GM12878 (cell line): ENCODE measurements around the gene OAS1. TPM values are rescaled to one million over a fixed set of nuclear protein-coding genes. Genes with fewer than 3 reads are reported as not detected.

Experiments used
- ATAC-seq: fragments of 200-7000 bp; cut with Tn5 transposase; 3 replicates; pipeline ENCODE4 v1.9.1; 2020; ENCODE audit warnings: mild to moderate bottlenecking, moderate library complexity
- BruUV-seq: library from RNA; stranded (reverse); fragments of 400-500 nt; replicated peaks from 2 replicates; lab custom pipeline; 2021; lab: Mats Ljungman, UMichigan
- CTCF ChIA-PET: fragments of 300-600 bp; sonication (Branson Sonifier 250); formaldehyde crosslinking; extraction: SDS; loops from one replicate; lab custom pipeline; 2021; ENCODE audit warnings: inconsistent platforms; lab: Yijun Ruan, JAX
- POLR2A ChIA-PET: fragments of 350-600 bp; formaldehyde crosslinking; extraction: SDS; loops from one replicate; lab custom pipeline; 2021; ENCODE audit warnings: inconsistent platforms; lab: Charles Lee
- RAD21 ChIA-PET: fragments of 300-600 bp; sonication (Branson Sonifier 250); formaldehyde crosslinking; loops from one replicate; lab custom pipeline; 2023; ENCODE audit warnings: antibody characterized with exemption; ENCODE audit not compliant: unreplicated experiment; lab: Charles Lee
- SMC1A ChIA-PET: fragments of 300-600 bp; sonication (Branson Sonifier 250); formaldehyde crosslinking; loops from one replicate; lab custom pipeline; 2023; ENCODE audit not compliant: unreplicated experiment, uncharacterized antibody; lab: Charles Lee
- DNase-seq: peaks from one replicate; pipeline ENCODE4 v3.0.0-alpha.2; 2011; ENCODE audit warnings: low read depth, low spot score
- FAIRE-seq: peaks from 3 replicates; lab custom pipeline; 2011; peaks lifted over from hg19 to GRCh38; lab: Jason Lieb, UNC
- H2AFZ ChIP-seq: 2 replicates; pipeline ENCODE4 v1.6.0; 2011; ENCODE audit warnings: low read depth, low read length, control low read depth; ENCODE audit not compliant: control insufficient read depth
- H3K27ac ChIP-seq: 2 replicates; pipeline ENCODE4 v1.5.1; 2011; ENCODE audit warnings: control low read depth; ENCODE audit not compliant: control insufficient read depth, insufficient read depth
- H3K27me3 ChIP-seq, 2 experiments: replicated peaks in 1 of 2; 2 replicates each; pipeline versions ENCODE4 v1.6.0 to v1.6.1; 2011; ENCODE audit warnings: low read length in 1 of 2; ENCODE audit not compliant: control insufficient read depth in 2 of 2, insufficient read depth in 2 of 2
- H3K36me3 ChIP-seq, 2 experiments: 2 replicates each; pipeline ENCODE4 v1.5.1; 2011; ENCODE audit warnings: low read length in 1 of 2; ENCODE audit not compliant: control insufficient read depth in 2 of 2, insufficient read depth in 2 of 2
- H3K4me1 ChIP-seq: 2 replicates; pipeline ENCODE4 v1.6.1; 2011; ENCODE audit warnings: mild to moderate bottlenecking, low read length, moderate library complexity, mixed read lengths; ENCODE audit not compliant: control insufficient read depth, insufficient read depth
- H3K4me2 ChIP-seq: 2 replicates; pipeline ENCODE4 v1.6.0; 2011; ENCODE audit warnings: control low read depth; ENCODE audit not compliant: control insufficient read depth, insufficient read depth
- H3K4me3 ChIP-seq: fragments of 200-600 bp; sonication (generic); 2 replicates; pipeline ENCODE4 v1.5.1; 2016
- H3K79me2 ChIP-seq: 2 replicates; pipeline ENCODE4 v1.6.0; 2011; ENCODE audit warnings: low read length; ENCODE audit not compliant: control insufficient read depth, insufficient read depth
- H3K9ac ChIP-seq: 2 replicates; pipeline ENCODE4 v1.8.0; 2011; ENCODE audit warnings: low read length, control low read depth, mixed read lengths; ENCODE audit not compliant: control insufficient read depth, insufficient read depth
- H3K9me3 ChIP-seq: replicated peaks from 3 replicates; pipeline ENCODE4 v1.5.1; 2011; ENCODE audit warnings: mild to moderate bottlenecking, low read length; ENCODE audit not compliant: control insufficient read depth, insufficient read depth
- H4K20me1 ChIP-seq: 2 replicates; pipeline ENCODE4 v1.6.0; 2011; ENCODE audit not compliant: control insufficient read depth, insufficient read depth
- CBFB ChIP-seq: IDR thresholded peaks from 2 replicates; pipeline ENCODE4 v1.6.1; 2016; ENCODE audit warnings: antibody characterized with exemption, low read depth
- CTCF ChIP-seq, 3 experiments: IDR thresholded peaks in 2 of 3; conservative IDR thresholded peaks in 1 of 3; 2 replicates each; pipeline ENCODE4 v1.5.1; 2011; ENCODE audit warnings: low read depth in 3 of 3, low read length in 3 of 3, mild to moderate bottlenecking in 3 of 3, control low read depth in 2 of 3, moderate library complexity in 2 of 3, inconsistent platforms in 1 of 3, mixed read lengths in 1 of 3; ENCODE audit not compliant: control insufficient read depth in 2 of 3, insufficient read depth in 1 of 3; ENCODE audit errors: extremely low read depth in 1 of 3
- EGR1 ChIP-seq, 2 experiments: IDR thresholded peaks; 1 replicate in 1 of 2; 2 replicates in 1 of 2; pipeline ENCODE4 v1.6.1; 2011 to 2012; ENCODE audit warnings: low read depth in 2 of 2, low read length in 2 of 2, borderline replicate concordance in 1 of 2, mild to moderate bottlenecking in 1 of 2, moderate library complexity in 1 of 2
- FOXK2 ChIP-seq: fragments of 450-650 bp; IDR thresholded peaks from 2 replicates; pipeline ENCODE4 v1.6.1; 2017; ENCODE audit warnings: mild to moderate bottlenecking, moderate library complexity
- IRF4 ChIP-seq: IDR thresholded peaks from 2 replicates; pipeline ENCODE4 v1.6.1; 2011; ENCODE audit warnings: low read depth, low read length
- JUNB ChIP-seq: IDR thresholded peaks from 2 replicates; pipeline ENCODE4 v1.6.1; 2016; ENCODE audit warnings: antibody characterized with exemption, mild to moderate bottlenecking
- KAT2A ChIP-seq: conservative IDR thresholded peaks from 2 replicates; pipeline ENCODE4 v1.6.1; 2011; ENCODE audit warnings: low read depth, low read length; ENCODE audit not compliant: control insufficient read depth
- SPI1 ChIP-seq: IDR thresholded peaks from 2 replicates; pipeline ENCODE4 v1.6.1; 2011; ENCODE audit warnings: low read depth, mild to moderate bottlenecking, low read length, moderate library complexity, borderline replicate concordance; ENCODE audit not compliant: insufficient read depth
- SUPT20H ChIP-seq: IDR thresholded peaks from 2 replicates; pipeline ENCODE4 v1.6.1; 2011; ENCODE audit warnings: low read depth, mild to moderate bottlenecking, low read length, moderate library complexity, borderline replicate concordance; ENCODE audit not compliant: control insufficient read depth
- WGBS: methylation state at CpG from one replicate; pipeline ENCODE4 v1.1.6; 2016; ENCODE audit warnings: low lambda C conversion rate; ENCODE audit not compliant: insufficient replicate concordance, insufficient coverage; ENCODE audit errors: missing lambda C conversion rate; 5-methylcytosine and 5-hydroxymethylcytosine counted together
- in situ Hi-C: fragments of 300-500 bp; cut with MboI; formaldehyde crosslinking; loops from 9 replicates; pipeline ENCODE4 v1.14.3; 2018; ENCODE audit warnings: mixed read lengths
- intact Hi-C: fragments of 100-400 bp; cut with micrococcal nuclease; formaldehyde crosslinking; loops from one replicate; pipeline ENCODE4 v1.14.2; 2022; ENCODE audit not compliant: unreplicated experiment
- polyA plus RNA-seq, 11 experiments: library from polyadenylated mRNA; depleted of rRNA in 4 of 11; unstranded in 6 of 11; stranded (reverse) in 5 of 11; fragments of >200 nt; fragmentation: Nextera tagmentation in 4 of 11; fragmentation: Illumina TruSeq in 1 of 11; extraction: Ambion mirVana in 4 of 11; extraction: Trizol in 1 of 11; gene quantifications; 1 replicate in 1 of 11; 2 replicates in 10 of 11; pipeline versions ENCODE4 v1.2.1 to v1.2.3, GENCODE V29; 2011 to 2016; ENCODE audit warnings: inconsistent platforms in 2 of 11, missing spikeins in 2 of 11, low read depth in 1 of 11
- total RNA-seq, 4 experiments: library from RNA; depleted of rRNA in 3 of 4; stranded (reverse); fragments of >200 nt in 3 of 4; fragmentation: Illumina TruSeq in 1 of 4; extraction: Trizol in 1 of 4; gene quantifications; 2 replicates each; pipeline versions ENCODE4 v1.2.1 to v1.2.3, GENCODE V29; 2013 to 2021

Gene OAS1
- total and polyA plus RNA-seq, 10 of the 15 experiments (the other 5 are each of a cell fraction or from before 2014, with no cell fraction given), result 44.7 to 287 (median 64.3) TPM

DNA sequence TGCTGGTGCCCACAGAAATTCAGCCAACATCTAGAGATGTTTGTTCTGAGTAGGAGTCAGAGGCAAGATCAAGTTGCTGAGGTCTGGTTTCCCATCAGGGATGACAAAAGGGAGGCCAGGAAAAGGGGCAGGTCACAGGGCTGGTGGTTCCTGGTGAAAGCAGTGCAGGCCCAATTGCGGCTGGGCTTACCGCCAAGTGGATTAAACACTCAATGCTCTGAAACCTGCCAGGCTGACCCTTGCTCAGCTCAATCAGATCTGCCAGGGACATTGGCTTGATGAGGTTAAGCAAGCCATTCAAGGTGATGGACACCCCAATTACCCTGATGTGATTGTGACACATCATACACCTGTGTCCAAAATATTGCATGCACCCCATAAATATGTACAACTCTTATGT, 5.5 kb upstream of the OAS1 start:
- in situ Hi-C loops, result no loop called here
- no peak for ATAC-seq
- Histone ChIP-seq H3K27me3 (no peaks in the 10 kb centered on the region), H3K9ac (no peak overlapping the region), H3K4me1 (peaks cover 11% of the 10 kb centered on the region), H2AFZ (no peak overlapping the region), H3K4me3 (no peak overlapping the region), H3K27ac (no peak overlapping the region), H3K79me2 (no peaks in the 10 kb centered on the region), H3K36me3 (no peaks in the 10 kb centered on the region), H4K20me1 (no peaks in the 10 kb centered on the region), H3K4me2 (no peak overlapping the region), H3K9me3 (no peaks in the 10 kb centered on the region)
- no peak for TF ChIP-seq SUPT20H
- TF ChIP-seq KAT2A, result no peak
- no peak for TF ChIP-seq FOXK2
- TF ChIP-seq IRF4, result no peak
- TF ChIP-seq JUNB, result no peak
- no peak for TF ChIP-seq CBFB
- TF ChIP-seq EGR1 (IDR thresholded peaks at IDR 0.05; ENCODE audit: borderline replicate concordance in 1 of 2, low read depth in 2 of 2, low read length in 2 of 2), result no peak
- no peak for TF ChIP-seq CTCF (IDR thresholded peaks at IDR 0.05 in 2 of 3, conservative IDR thresholded peaks at IDR 0.05 in 1 of 3; ENCODE audit: control insufficient read depth in 2 of 3, extremely low read depth in 1 of 3, insufficient read depth in 1 of 3, low read depth in 3 of 3, low read length in 3 of 3)
- no peak for TF ChIP-seq SPI1
- ChIA-PET SMC1A (interaction anchor here (0.6 to 2.5 kb wide), 15 partner anchors 13 to 273 kb away, joined by 3 to 19 read pairs (median 7); partner anchors contain the start of gene OAS3), CTCF (interaction anchor here (0.8 to 5.4 kb wide), 20 partner anchors 12 to 272 kb away, joined by 3 to 37 read pairs (median 6); partner anchors contain the start of genes OAS2 and OAS3), RAD21 (interaction anchor here (1.2 to 2.4 kb wide), 5 partner anchors 32 to 197 kb away, joined by 3 to 28 read pairs (median 14); partner anchors contain the start of gene OAS2), POLR2A (no interaction called here)
- intact Hi-C loops, result loop anchor here (2.0 to 5.0 kb wide), 3 partner anchors 91 to 271 kb away; no protein-coding TSS in a partner anchor
- WGBS, result 100% methylated on average over 2 of the region's 2 CpGs
- BruUV-seq, result no TSS peak
- DNase-seq, result no peak
- no peak for FAIRE-seq
